Measurements from ENCODE around the gene GANAB. TPM values are rescaled to one million over a fixed set of nuclear protein-coding genes. Genes with fewer than 3 reads are reported as not detected.
"Not testable (repeated sequence)": the region's sequence is repeated elsewhere in the genome, so short reads cannot be mapped to it uniquely, and the experiment has no call there.

GANAB gene
- polyA plus RNA-seq, 4 donors = 38.6 to 310 (median 103) TPM

DNA sequence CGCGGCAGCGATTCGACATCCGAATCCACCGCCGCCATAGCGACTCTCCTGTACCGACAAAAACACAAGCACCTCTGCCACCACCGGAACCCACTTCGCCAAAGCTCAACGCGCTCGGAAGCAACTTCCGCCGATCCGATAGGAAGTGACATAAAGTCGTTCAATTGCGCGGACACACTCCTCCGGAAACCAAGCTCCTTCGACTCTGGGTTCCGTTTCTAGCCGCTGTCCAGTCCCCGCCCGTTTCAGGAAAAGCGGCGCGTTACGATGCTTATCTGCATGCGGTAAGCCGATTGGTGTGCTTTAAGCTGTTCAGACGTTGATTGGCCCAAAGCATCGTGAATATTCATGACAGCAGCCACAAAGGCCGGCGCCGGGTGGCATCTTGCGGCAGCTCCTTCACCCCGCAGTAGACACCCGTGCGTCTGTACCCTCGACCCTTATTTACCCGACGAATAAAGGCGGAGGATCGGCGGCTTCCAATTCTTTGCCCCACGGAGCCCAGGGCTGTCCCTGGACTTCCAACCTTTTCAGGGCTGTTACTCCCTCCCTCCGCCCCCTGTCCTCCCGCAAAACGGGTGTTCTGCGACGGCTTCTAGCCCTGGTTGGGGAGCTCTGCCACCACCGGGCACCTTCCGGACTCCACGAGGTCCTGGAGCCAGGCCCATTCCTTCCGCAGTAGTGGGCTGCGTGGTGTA, 54.8 kb downstream of the GANAB start, which contains the start of gene TUT1:
Gene TUT1 (minus strand): TSS at position 76 of the 698 bp plus-strand sequence. CDS start 38 bp downstream, at position 38.
- WGBS, 3 donors = 0% methylated on average over 58 of the region's 58 CpGs
- Histone ChIP-seq H3K27ac (ENCODE audit: low read depth in 1 of 3, low read length in 2 of 3) (peak within 1 kb of the TSS; percentile 96), H3K36me3 (ENCODE audit: control insufficient read depth in 3 of 3, insufficient read depth in 2 of 3, low read depth in 1 of 3, low read length in 3 of 3) (peaks cover 13 to 55% (median 17%) of the 10 kb centered on the region in 3 donors), H3K27me3 (ENCODE audit: control insufficient read depth in 3 of 3, insufficient read depth in 3 of 3, low read length in 3 of 3) (no peaks in the 10 kb centered on the region), H3K4me1 (ENCODE audit: control insufficient read depth in 3 of 3, insufficient read depth in 2 of 3, low read depth in 1 of 3, low read length in 2 of 3) (peaks cover 3 to 18% (median 3%) of the 10 kb centered on the region in 3 donors), H3K4me3 (ENCODE audit: low read depth in 1 of 3, low read length in 3 of 3) (peak within 1 kb of the TSS; percentile 45 to 95 (median 67)), H3K9me3 (ENCODE audit: control insufficient read depth in 2 of 2, insufficient read depth in 1 of 2, low read depth in 1 of 2, low read length in 1 of 2) (no peaks in the 10 kb centered on the region)
- no peak for FAIRE-seq
- DNase-seq = peak; percentile 99 to 100

DNA sequence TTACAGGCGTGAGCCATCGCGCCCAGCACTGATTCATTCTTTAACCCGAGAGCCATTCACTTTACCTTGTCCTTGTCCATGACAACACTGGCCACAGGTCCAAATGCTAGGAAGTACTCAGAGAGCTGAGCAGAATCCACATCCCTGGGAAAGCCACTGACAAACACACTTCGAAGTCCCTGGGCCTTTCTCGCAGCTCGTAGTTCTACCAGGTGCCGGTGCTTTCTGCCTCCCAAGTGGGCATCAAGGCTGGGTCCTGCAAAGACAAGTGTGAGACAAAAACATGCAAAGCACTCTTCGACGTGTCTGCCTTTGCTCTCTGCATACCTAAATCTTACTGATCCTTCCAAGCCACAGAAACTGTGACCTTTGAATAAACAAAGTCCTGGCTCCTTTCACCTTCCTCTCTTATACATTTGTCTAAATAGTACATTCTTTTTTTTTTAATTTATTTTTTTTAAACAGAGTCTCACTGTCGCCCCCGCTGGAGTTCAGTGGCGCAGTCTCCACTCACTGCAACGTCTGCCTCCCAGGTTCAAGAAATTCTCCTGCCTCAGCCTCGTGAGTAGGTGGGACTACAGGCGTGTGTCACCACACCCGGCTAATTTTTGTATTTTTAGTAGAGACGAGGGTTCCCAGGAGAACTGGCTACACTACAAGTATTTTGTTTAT, 57.3 kb downstream of the GANAB start:
- Histone ChIP-seq H3K4me3 (ENCODE audit: low read depth in 1 of 3, low read length in 3 of 3) (no peak overlapping the region), H3K27ac (ENCODE audit: low read depth in 1 of 3, low read length in 2 of 3) (no peak overlapping the region), H3K27me3 (ENCODE audit: control insufficient read depth in 3 of 3, insufficient read depth in 3 of 3, low read length in 3 of 3) (no peaks in the 10 kb centered on the region), H3K9me3 (ENCODE audit: control insufficient read depth in 2 of 2, insufficient read depth in 1 of 2, low read depth in 1 of 2, low read length in 1 of 2) (no peaks in the 10 kb centered on the region), H3K4me1 (ENCODE audit: control insufficient read depth in 3 of 3, insufficient read depth in 2 of 3, low read depth in 1 of 3, low read length in 2 of 3) (peaks cover 3 to 18% (median 3%) of the 10 kb centered on the region in 3 donors), H3K36me3 (ENCODE audit: control insufficient read depth in 3 of 3, insufficient read depth in 2 of 3, low read depth in 1 of 3, low read length in 3 of 3) (peaks cover 0 to 50% (median 2%) of the 10 kb centered on the region in 3 donors)
- DNase-seq (no peak), FAIRE-seq (no peak)
- WGBS, 3 donors = 66 to 72% (median 66%) methylated on average over 18 of the region's 18 CpGs

- H3K9me3 ChIP-seq (ENCODE audit: control insufficient read depth in 2 of 2, insufficient read depth in 1 of 2, low read depth in 1 of 2, low read length in 1 of 2); DNase-seq; H3K4me1 ChIP-seq (ENCODE audit: control insufficient read depth in 3 of 3, insufficient read depth in 2 of 3, low read depth in 1 of 3, low read length in 2 of 3); H3K27ac ChIP-seq (ENCODE audit: low read depth in 1 of 3, low read length in 2 of 3); H3K4me3 ChIP-seq (ENCODE audit: low read depth in 1 of 3, low read length in 3 of 3); FAIRE-seq; H3K27me3 ChIP-seq (ENCODE audit: control insufficient read depth in 3 of 3, insufficient read depth in 3 of 3, low read length in 3 of 3): not testable (repeated sequence)
- H3K36me3 ChIP-seq (ENCODE audit: control insufficient read depth in 3 of 3, insufficient read depth in 2 of 3, low read depth in 1 of 3, low read length in 3 of 3) = peaks cover 3 to 54% (median 5%) of the 10 kb centered on the region in 3 donors
- WGBS, 3 donors = 95 to 96% (median 95%) methylated on average over 7 of the region's 7 CpGs
Measured at GRCh38 chr11:62585356-62585755, 61.1 kb downstream of the GANAB start.

GRCh38 chr11:62581735-62582134, 64.7 kb downstream of the GANAB start:
- not testable (repeated sequence) for FAIRE-seq; H3K4me3 ChIP-seq (ENCODE audit: low read depth in 1 of 3, low read length in 3 of 3); DNase-seq; H3K4me1 ChIP-seq (ENCODE audit: control insufficient read depth in 3 of 3, insufficient read depth in 2 of 3, low read depth in 1 of 3, low read length in 2 of 3); H3K27ac ChIP-seq (ENCODE audit: low read depth in 1 of 3, low read length in 2 of 3); H3K9me3 ChIP-seq (ENCODE audit: control insufficient read depth in 2 of 2, insufficient read depth in 1 of 2, low read depth in 1 of 2, low read length in 1 of 2); H3K27me3 ChIP-seq (ENCODE audit: control insufficient read depth in 3 of 3, insufficient read depth in 3 of 3, low read length in 3 of 3)
- 94 to 98% (median 96%) methylated on average over 4 of the region's 4 CpGs for WGBS, 3 donors
- H3K36me3 ChIP-seq (ENCODE audit: control insufficient read depth in 3 of 3, insufficient read depth in 2 of 3, low read depth in 1 of 3, low read length in 3 of 3) = peaks cover 4 to 64% (median 5%) of the 10 kb centered on the region in 3 donors

DNA sequence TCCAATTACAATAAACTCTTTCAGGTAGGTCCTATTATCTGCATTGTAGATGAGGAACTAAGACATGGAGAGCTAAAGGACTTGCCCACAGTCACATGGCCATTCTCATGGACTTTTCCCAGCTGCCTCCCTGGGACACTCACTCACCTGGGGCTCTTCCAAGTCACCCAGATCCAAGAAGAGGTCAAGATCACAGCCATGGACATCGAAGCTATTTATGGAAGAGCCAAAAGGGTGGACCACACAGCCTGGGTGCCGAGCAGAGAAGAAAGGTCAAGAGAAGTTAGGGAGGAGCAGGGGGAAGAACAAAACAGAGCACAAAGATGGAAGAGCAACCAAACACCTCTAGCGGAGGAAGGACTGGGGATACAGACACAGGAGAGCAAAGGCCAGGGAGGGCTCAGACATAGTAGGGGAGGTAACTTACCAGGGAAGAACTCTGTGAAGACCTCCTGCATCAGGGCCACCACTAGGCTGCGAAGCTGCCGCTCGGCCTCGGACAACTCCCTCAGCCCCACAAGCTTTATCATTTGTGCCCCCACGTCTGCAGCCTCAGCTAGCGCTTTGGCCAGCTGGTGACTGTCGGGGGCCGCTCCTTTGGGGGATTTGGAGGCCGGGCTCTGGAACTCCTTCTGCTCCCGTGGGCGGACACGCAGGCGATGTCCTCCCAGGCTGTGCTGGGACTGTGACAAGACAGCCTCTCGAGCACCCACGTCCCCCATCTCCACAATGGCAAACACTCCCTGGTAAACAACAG, 65.3 kb downstream of the GANAB start:
- Histone ChIP-seq H3K4me1 (ENCODE audit: control insufficient read depth in 3 of 3, insufficient read depth in 2 of 3, low read depth in 1 of 3, low read length in 2 of 3) (peaks cover 0 to 9% (median 0%) of the 10 kb centered on the region in 3 donors), H3K9me3 (ENCODE audit: control insufficient read depth in 2 of 2, insufficient read depth in 1 of 2, low read depth in 1 of 2, low read length in 1 of 2) (no peaks in the 10 kb centered on the region), H3K4me3 (ENCODE audit: low read depth in 1 of 3, low read length in 3 of 3) (no peak overlapping the region), H3K27ac (ENCODE audit: low read depth in 1 of 3, low read length in 2 of 3) (no peak overlapping the region), H3K36me3 (ENCODE audit: control insufficient read depth in 3 of 3, insufficient read depth in 2 of 3, low read depth in 1 of 3, low read length in 3 of 3) (peaks cover 4 to 67% (median 5%) of the 10 kb centered on the region in 3 donors), H3K27me3 (ENCODE audit: control insufficient read depth in 3 of 3, insufficient read depth in 3 of 3, low read length in 3 of 3) (no peaks in the 10 kb centered on the region)
- DNase-seq (no peak), FAIRE-seq (no peak)
- WGBS, 3 donors = 94 to 97% (median 96%) methylated on average over 18 of the region's 18 CpGs

DNA sequence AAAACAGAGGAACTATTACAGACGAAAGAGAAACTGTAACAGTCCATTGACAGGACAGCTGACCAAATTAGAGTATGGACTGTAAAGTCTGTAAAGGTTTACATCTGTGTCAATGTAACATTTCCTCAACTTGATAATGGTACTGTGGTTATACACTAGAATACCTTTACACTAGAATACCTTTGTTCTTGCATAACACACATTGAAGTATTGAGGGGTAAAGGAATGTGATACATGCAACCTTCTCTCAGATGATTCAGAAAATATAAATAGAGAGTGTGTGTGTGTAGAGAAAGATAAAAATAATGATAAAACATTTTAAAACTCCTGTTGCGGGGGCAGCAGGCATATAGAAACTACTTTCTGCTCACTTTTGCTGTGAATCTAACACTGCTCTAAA, 67.2 kb downstream of the GANAB start:
- H3K36me3 ChIP-seq (ENCODE audit: control insufficient read depth in 3 of 3, insufficient read depth in 2 of 3, low read depth in 1 of 3, low read length in 3 of 3) = peaks cover 4 to 67% (median 5%) of the 10 kb centered on the region in 3 donors
- H3K9me3 ChIP-seq (ENCODE audit: control insufficient read depth in 2 of 2, insufficient read depth in 1 of 2, low read depth in 1 of 2, low read length in 1 of 2) = no peaks in the 10 kb centered on the region
- 95 to 98% (median 98%) methylated on average over 2 of the region's 2 CpGs for WGBS, 3 donors
- no peaks in the 10 kb centered on the region for H3K27me3 ChIP-seq (ENCODE audit: control insufficient read depth in 3 of 3, insufficient read depth in 3 of 3, low read length in 3 of 3)
- no peak overlapping the region for H3K27ac ChIP-seq (ENCODE audit: low read depth in 1 of 3, low read length in 2 of 3)
- peaks cover 0 to 24% (median 5%) of the 10 kb centered on the region in 3 donors for H3K4me1 ChIP-seq (ENCODE audit: control insufficient read depth in 3 of 3, insufficient read depth in 2 of 3, low read depth in 1 of 3, low read length in 2 of 3)
- DNase-seq (no peak), FAIRE-seq (no peak)
- H3K4me3 ChIP-seq (ENCODE audit: low read depth in 1 of 3, low read length in 3 of 3) = no peak overlapping the region

- 95 to 97% (median 97%) methylated on average over 11 of the region's 11 CpGs for WGBS, 3 donors
- H3K36me3 ChIP-seq (ENCODE audit: control insufficient read depth in 3 of 3, insufficient read depth in 2 of 3, low read depth in 1 of 3, low read length in 3 of 3) = peaks cover 4 to 64% (median 5%) of the 10 kb centered on the region in 3 donors
- DNase-seq (no peak), FAIRE-seq (no peak)
- no peaks in the 10 kb centered on the region for H3K27me3 ChIP-seq (ENCODE audit: control insufficient read depth in 3 of 3, insufficient read depth in 3 of 3, low read length in 3 of 3)
- no peaks in the 10 kb centered on the region for H3K9me3 ChIP-seq (ENCODE audit: control insufficient read depth in 2 of 2, insufficient read depth in 1 of 2, low read depth in 1 of 2, low read length in 1 of 2)
- H3K4me1 ChIP-seq (ENCODE audit: control insufficient read depth in 3 of 3, insufficient read depth in 2 of 3, low read depth in 1 of 3, low read length in 2 of 3) = peaks cover 0 to 24% (median 5%) of the 10 kb centered on the region in 3 donors
- no peak overlapping the region for H3K27ac ChIP-seq (ENCODE audit: low read depth in 1 of 3, low read length in 2 of 3)
- no peak overlapping the region for H3K4me3 ChIP-seq (ENCODE audit: low read depth in 1 of 3, low read length in 3 of 3)
Measured at GRCh38 chr11:62578541-62578940, 67.9 kb downstream of the GANAB start.

DNA sequence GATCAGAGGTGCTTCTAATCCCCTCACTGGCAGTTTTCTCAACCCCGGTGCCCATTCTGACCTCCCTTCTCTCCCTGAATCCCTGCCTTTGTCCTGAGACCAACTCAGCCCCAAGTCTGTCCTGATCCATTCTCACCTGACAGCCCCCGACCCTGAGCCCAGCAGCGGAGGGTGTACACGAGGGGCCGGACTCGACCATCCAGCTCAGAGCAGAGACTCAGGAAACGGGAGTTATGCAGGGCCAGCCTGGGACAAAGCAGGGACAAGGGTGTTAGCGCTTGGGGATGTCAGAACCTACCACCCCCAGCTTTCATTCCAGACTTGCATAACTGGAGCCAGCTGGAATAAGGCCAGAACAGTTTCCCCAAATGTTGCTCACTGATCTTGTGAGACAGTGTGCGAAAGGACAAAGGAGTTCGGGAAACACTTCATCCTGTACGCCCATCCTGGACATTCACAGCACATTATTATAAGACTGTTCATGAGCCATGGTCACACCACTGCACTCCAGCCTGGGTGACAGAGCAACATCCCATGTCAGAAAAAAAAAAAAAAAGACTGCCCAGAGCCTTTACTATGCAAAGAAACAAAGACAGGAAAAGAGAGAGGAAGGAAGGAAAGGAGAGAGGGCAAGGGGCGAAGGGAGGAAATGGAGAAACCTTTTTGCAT, 69.2 kb downstream of the GANAB start:
- WGBS, 3 donors = 70 to 78% (median 73%) methylated on average over 12 of the region's 12 CpGs
- peaks cover 0 to 29% (median 5%) of the 10 kb centered on the region in 3 donors for H3K4me1 ChIP-seq (ENCODE audit: control insufficient read depth in 3 of 3, insufficient read depth in 2 of 3, low read depth in 1 of 3, low read length in 2 of 3)
- H3K27me3 ChIP-seq (ENCODE audit: control insufficient read depth in 3 of 3, insufficient read depth in 3 of 3, low read length in 3 of 3) = no peaks in the 10 kb centered on the region
- FAIRE-seq (no peak), DNase-seq (peak in 1 of 2 donors; percentile 21)
- peaks cover 2 to 65% (median 5%) of the 10 kb centered on the region in 3 donors for H3K36me3 ChIP-seq (ENCODE audit: control insufficient read depth in 3 of 3, insufficient read depth in 2 of 3, low read depth in 1 of 3, low read length in 3 of 3)
- no peaks in the 10 kb centered on the region for H3K9me3 ChIP-seq (ENCODE audit: control insufficient read depth in 2 of 2, insufficient read depth in 1 of 2, low read depth in 1 of 2, low read length in 1 of 2)
- H3K27ac ChIP-seq (ENCODE audit: low read depth in 1 of 3, low read length in 2 of 3) = peak overlapping the region in 2 of 3 donors; percentile 38 to 74
- no peak overlapping the region for H3K4me3 ChIP-seq (ENCODE audit: low read depth in 1 of 3, low read length in 3 of 3)
